Left kidney (tissue), 2 donors: ENCODE results near the gene KDM4B. TPM values are rescaled to one million over a fixed set of nuclear protein-coding genes. Genes with fewer than 3 reads are reported as not detected.

ENCODE experiments used
- DNase-seq: peaks from one replicate; pipeline ENCODE4 v3.0.0-alpha.2; 2013
- polyA plus RNA-seq: library from polyadenylated mRNA; unstranded; fragments of 120-200 nt; gene quantifications from one replicate; pipeline ENCODE4 v1.2.1, GENCODE V29; 2013; ENCODE audit not compliant: insufficient read length

The KDM4B gene
- polyA plus RNA-seq, 1 donor = 24.4 TPM

- no peak for DNase-seq
Observed at GRCh38 chr19:5068233-5069072, 99.5 kb downstream of the KDM4B start.

DNA sequence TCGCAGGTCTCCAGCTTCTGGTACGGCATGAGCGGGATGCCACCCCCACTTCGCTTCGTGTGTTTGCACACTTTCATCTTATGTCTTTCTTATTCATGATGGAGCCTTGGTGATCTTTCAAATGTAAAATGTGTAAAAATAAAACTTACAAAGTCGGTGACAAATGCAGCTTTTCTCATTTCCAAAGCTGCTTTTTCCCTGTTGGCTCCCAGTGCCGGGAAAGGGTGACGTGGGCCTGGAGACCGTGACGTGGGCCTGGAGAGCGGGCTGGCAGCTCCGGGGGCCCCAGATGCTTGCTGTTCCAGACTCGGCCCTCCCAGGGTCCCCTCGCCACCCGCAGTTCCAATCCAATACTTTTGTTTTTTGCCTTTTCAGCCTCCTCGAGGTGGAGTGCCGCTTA is 101.4 kb downstream of the KDM4B start:
- no peak for DNase-seq

- DNase-seq = no peak
Observed at GRCh38 chr19:5070930-5071329, 102.0 kb downstream of the KDM4B start.

DNA sequence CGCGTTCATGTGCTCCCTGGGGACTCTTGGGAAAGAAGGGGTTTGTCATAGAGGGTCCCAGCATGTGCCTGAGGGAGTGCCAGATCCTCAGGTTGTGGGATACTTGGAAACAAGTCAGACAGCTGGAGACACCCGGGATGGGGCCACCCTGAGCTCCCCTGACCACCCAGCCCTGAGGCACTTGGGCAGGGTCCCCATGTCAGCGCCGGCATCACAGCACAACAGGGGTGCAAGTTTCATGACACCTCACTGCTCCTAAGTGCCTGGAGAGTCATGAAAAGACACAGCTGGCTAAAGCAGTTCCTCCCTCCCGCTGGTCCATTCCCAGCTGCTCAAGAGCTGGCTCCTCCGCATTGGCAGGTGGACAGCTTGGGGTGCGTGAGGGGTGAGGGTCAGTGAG is 102.7 kb downstream of the KDM4B start:
- DNase-seq = no peak

DNA sequence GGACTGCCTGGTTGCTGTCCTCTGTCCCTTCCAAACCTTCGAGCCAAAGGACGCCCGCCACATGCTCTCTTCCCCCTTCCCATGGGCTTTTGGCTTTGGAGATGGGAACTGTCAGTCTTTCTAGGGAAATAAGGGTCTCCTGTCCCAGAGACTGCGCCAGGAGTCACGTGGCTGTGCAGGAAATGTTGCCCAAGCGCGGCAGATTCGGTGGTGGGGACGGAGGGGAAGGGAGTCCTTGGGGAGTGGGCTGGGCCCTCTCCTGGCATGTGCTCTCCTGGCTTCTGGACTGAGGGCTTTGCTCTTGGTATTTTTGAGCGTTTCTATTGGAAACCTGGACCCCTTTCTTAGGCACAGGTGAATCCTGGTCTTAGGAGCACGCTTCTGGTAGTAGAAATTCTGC is 103.2 kb downstream of the KDM4B start:
- DNase-seq = no peak

DNA sequence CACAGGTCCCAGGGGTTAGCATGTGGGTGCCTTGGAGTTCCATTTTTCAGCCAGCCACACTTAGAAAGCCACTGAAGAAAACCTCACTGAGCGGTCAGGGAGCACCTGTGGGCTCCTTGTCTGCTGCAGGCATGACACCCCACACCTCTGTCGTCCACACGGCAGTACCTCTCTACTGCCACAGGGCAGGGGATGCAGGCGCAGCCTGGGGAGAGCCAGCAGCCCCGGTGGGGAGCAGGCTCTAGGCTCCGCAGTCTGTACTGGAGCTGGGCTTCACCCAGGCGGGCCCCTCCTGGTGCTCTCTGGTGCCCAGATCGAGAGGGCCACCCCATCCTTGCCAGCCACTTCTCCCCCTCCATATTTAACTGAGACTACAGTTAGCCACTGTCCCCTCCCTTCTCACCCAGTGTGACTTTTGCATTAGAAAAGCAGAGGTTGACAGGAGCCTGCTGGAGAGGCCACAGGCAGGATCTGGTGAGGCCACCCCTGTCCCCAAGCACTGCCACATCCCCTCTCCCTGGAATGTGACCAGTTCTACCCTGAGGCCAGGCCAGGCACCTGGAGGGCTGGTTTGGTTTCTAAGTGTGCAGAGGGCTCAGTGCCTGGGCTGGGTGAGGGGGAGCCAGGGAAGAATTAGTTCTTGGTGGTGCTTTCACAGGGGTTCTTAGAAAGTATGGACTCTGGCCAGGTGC is 104.4 kb downstream of the KDM4B start:
- no peak for DNase-seq

- no peak for DNase-seq
Observed at GRCh38 chr19:5074407-5074806, 105.5 kb downstream of the KDM4B start.

DNA sequence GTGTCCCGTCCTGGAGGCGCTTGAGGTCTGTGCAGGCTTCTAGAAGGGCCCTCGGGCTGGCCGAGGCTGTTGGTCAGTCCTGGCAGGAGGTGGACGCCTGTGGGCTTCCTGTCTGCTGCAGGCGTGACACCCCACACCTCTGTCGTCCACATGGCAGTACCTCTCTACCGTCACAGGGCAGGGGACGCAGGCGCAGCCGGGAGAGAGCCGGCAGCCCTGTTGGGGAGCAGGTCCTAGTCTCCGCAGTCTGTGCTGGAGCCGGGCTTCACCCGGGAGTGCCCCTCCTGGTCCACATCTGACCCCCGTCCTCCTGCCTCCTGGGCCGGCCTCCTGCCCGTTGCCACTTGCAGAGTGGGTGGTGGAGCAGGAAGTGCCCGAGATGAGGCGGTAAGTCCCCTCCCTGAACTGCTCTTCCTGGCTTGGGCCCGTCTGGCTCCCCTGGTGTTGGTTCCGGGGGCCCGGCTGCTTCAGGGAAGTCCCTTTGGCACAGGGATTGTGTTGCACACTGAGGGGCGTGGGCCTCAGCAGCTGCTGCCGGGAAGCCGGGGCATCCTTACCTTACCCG is 106.0 kb downstream of the KDM4B start:
- no peak for DNase-seq

DNA sequence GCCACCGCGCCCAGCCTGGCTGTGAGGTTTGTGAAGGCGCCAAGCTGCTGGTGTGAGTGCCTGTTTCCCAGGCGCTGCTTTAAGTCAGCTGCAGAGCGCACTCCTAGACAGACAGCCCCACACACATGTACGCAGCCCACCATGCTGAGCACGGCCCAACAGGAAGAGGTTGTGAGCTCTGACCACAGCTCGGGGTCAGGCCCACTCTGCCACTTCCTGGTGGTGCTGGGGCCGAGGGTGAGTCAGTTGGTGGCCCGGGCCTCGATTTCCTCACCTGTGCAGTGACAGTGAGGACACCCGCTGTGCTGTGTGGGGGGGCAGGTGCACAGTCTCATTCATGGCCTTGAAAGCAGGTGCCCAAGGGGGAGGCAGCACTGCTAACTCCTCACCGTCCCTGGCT is 106.7 kb downstream of the KDM4B start:
- DNase-seq = no peak

GRCh38 chr19:5076440-5077208 is 107.7 kb downstream of the KDM4B start:
- no peak for DNase-seq

DNA sequence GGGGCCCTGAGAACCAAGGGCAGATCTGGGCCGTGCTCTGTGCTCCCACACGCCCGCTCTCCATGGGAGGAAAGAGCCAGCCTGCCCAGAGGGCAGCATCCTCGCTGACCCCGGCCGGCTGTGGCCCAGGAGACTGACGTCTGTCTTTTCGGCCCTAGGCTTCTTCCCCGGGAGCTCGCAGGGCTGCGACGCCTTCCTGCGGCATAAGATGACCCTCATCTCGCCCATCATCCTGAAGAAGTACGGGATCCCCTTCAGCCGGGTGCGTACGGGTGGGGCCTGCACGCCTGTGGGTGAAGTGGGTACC is 108.2 kb downstream of the KDM4B start:
- no peak for DNase-seq

DNA sequence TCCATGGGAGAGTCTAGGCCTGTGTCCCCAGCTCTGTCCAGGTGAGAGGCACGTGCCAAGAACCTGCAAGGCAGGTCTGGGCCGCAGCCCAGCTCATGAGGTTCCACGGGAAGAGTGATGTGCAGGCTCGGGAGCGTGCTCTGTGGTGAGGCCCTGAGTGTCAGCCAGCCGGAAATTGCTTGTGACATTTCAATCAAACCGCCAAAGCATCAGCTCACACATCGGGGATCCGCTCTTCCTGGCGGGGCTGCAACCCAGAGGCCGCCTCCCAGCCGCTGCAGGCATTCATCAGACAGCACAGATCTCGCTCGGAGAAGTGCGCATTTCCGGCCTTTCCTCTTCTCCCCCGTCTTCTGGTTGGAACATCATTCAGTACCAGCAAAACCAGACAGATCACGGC is 109.3 kb downstream of the KDM4B start:
- DNase-seq = no peak

DNA sequence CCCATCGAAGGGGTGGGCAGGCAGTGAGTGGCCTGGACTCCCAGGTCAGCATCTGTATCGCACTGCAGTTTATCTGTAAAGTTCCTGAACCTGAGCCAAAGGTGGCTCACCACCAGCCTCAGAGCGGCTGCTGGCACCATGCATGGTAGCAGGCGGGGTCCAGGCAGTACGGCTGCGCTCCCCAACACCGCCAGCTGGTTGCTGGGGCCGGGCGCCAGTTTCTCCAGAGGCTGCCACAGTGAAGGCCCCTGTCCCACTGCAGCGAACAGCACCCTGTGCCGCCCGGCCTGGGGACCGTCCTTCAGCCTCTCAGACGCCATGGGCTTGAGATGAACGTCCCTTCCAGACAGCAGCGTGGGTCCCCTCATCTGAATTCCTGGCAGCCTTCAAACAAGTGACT is 109.8 kb downstream of the KDM4B start:
- DNase-seq = no peak

DNA sequence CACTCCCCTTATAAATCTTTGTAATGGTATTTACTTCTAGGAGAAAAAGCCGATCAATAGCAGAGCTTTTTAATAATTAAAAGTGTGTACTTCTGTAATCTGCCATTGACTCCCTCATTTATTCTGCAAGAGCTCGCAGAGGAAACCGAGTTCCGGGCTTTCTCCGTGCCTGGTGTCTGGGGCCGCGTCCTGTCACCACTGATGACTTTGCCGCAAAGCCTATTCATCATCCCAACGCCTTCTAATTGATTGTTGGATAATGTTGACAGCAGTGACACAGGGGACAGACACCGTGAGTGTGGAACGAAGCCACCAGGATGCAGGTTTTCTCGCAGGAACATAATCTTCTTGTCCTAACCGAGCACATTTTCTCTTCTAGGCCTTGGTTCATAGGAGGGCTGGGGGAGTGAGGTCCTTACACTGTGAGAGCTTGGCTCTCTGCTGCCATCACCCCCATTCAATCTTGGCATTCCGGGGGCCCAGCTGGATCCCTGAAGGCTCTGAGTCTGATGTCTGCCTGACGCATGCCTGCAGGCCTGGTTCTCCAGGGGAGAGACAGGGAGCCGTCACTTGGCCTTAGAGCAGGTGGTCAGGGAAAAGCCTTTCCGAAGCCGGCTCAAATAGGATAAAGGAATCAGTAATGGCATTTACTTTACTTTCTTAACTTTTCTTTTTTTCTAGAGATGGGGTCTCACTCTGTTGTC is 110.3 kb downstream of the KDM4B start:
- no peak for DNase-seq

- no peak for DNase-seq
Observed at GRCh38 chr19:5080030-5080654, 111.2 kb downstream of the KDM4B start.

DNA sequence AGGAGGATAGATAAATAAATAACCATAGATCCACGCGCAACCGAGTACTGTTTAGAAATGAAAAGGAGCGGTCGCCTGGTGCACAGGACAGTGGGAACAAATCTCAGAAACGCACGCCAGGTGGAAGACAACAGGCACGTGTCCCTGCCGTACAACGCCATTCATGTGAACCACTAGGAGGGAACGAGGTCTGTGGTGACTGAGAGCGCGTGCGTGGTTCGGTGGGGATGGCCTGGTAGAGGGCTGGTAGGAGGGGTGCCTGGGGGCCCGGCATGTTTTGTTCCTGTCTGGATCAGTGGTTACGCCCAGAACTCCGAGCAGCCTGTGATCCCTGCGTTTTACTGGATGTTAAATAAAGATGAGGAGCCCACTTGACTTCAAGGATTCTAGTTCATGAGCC is 111.9 kb downstream of the KDM4B start:
- DNase-seq = no peak

DNA sequence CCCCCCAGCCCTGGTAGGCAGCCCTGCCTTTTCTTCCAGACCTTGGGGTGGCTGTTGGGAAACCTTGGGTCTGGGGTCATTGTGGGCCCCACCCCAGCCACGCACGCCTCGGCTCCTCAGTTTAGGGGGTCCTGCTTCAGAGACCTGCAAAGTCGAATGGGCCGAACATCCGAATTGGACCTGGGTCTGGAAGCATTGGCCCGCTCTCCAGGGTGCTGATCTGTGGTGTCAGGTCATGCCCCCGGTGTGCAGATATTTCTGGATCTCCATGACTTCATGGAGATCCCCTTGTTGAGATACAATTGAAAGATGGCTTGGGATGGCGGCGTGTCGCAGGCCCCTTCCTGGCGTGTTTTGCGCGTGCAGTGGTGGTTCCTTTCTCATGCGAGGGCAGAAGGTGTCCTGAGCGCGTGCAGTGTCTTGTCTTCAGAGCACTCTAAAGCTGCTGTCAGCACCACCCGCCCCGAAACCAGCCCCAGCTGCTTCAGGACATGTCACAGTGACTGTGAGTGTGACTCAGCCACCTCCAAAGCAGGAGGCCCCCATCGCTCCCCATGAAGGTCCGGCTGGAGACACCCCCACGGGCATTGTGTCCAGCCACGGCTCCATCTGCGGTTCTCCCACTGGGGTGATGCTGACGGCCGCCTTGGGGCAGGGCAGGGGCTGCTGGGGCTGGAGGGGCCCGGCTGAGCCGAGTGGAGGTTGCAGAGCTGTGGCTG is 112.7 kb downstream of the KDM4B start:
- DNase-seq = no peak

GRCh38 chr19:5083547-5083965 is 114.6 kb downstream of the KDM4B start:
- DNase-seq = no peak

- no peak for DNase-seq
Observed at GRCh38 chr19:5085566-5085965, 116.7 kb downstream of the KDM4B start.

DNA sequence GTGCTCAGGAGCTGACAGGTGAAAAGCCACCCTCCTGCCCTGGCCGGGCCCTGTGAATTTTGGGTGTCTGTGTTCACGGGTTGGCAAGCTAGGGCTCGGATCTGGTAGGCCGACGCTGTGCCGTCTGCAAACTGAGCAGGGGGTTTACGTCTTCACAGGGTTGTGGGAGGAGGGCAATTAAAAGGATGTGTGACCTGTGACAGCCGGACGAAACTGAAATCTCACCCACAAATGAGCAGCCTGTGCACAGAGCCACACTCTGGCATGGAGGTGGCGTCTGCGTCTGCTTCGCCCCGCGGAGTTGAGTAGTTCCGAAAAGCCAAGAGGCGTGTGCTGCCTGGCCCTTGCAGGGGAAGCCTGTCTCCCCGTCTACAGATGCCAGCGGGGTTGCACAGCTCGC is 117.3 kb downstream of the KDM4B start:
- DNase-seq = no peak
